ENCODE results near the gene TMCC1.

GRCh38 chr3:129688271-129688895 is 205.1 kb downstream of the TMCC1 start:
- TF ChIP-seq POLR2AphosphoS5 (IDR thresholded peaks at IDR 0.05; ENCODE audit: borderline replicate concordance, low read depth, low read length) (no peak), EZH2 (IDR thresholded peaks at IDR 0.05) (no peak), FOXP2 (optimal IDR thresholded peaks at IDR 0.05; ENCODE audit: control extremely low read depth, extremely low read length, insufficient read depth) (no peak)
